ENCODE results near the gene PRSS12.
A peak's percentile ranks its signal among the peaks of the same experiment; 100 is the strongest.
"Not testable (repeated sequence)": the region's sequence is repeated elsewhere in the genome, so short reads cannot be mapped to it uniquely, and the experiment has no call there.

Gene PRSS12

DNA sequence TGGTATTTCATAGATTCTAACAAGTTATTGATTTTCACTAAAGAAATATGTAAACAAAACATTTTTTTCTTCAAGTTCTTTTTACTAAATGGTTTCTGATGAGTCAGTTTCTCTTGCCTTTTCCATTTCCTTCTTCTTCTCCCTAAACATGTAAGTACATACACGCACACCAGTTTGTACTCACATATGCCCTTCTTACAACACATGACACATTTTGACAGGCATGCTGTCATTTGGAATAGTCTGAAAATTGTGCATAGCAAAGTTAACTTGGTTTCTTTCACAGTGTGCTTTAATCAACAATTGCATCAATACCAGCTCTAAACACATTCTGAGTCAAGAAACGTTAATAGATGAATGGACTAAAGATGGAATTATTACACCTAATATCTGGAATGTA is 35.1 kb downstream of the PRSS12 start:
- ATAC-seq, result no peak

- ATAC-seq, result no peak
Observed at GRCh38 chr4:118314221-118314620, 38.6 kb downstream of the PRSS12 start.

GRCh38 chr4:118313098-118313497 is 39.7 kb downstream of the PRSS12 start:
- no peak for ATAC-seq

- ATAC-seq, result no peak
Observed at GRCh38 chr4:118308306-118309030, 44.3 kb downstream of the PRSS12 start.

DNA sequence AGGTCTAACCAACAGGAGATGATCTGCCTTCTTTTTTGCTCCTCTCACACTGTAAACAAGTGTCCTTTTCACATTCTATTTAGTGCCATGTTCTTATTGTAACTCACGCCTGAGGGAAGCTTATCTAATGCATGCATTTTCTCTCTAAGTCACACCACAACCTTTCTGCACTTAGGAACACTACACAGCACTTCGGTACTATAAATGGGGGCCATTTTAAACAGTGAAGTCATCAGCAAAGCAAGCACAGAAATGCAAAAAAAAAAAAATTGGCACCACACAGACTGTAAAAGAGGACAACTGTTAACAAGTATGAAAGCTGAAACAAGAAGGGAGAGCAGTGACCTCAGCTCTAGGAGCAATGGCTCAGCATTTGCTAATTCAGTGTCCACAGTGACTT is 45.2 kb downstream of the PRSS12 start:
- ATAC-seq, result no peak

DNA sequence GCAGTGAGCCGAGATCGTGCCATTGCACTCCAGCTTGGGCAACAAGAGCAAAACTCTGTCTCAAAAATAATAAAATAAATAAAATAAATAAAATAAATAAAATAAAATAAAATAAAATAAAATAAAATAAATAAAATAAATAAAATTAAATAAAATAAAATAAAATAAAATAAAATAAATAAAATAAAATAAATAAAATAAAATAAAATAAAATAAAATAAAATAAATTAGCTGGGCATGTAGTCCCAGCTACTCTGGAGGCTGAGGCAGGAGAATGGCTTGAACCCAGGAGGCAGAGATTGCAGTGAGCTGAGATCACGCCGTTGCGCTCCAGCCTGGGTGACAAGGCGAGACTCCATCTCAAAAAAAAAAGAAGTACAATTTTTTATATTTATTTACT is 53.2 kb downstream of the PRSS12 start:
- not testable (repeated sequence) for ATAC-seq

- ATAC-seq, result no peak
Observed at GRCh38 chr4:118296729-118297128, 56.1 kb downstream of the PRSS12 start.

DNA sequence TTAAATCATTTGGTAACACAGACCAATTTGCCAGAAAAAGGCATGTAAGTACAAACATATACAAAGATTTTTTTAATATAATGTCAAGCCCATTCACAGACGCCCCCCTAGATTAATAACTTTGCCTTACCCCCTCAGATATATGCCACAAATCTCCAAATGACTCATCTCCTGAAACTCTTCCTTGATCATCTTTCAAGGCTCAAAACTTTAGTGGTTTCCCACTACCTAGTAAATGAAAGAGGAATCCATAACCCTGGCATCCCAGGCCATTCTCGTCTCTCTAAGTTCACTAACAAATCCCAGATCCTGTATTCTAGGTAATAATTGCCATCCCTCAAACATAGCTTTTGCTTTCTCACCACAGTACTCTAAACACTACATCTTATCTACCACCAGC is 61.9 kb downstream of the PRSS12 start:
- no peak for ATAC-seq

DNA sequence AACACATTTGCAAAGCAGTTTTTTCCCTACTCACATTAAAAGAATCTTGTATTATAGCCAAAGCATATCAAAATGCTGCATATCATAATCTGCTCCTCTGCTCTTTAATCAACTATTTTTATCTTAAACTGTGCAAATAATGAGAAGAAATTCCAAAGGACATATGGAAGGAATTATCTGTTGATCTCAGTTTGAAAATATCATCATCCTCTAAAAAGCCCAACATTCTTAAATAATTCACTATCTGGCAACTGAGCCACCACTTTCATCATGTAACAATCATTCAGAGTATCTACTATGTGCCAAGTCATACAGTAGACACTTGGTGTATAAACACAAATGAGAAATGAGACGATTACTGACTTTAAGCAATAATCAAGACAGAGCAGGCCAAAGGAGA is 63.0 kb downstream of the PRSS12 start:
- ATAC-seq, result no peak

- ATAC-seq, result no peak
Observed at GRCh38 chr4:118287711-118288451, 64.9 kb downstream of the PRSS12 start.

- no peak for ATAC-seq
Observed at GRCh38 chr4:118286685-118287084, 66.1 kb downstream of the PRSS12 start.

GRCh38 chr4:118285931-118286330 is 66.9 kb downstream of the PRSS12 start:
- ATAC-seq, result no peak

DNA sequence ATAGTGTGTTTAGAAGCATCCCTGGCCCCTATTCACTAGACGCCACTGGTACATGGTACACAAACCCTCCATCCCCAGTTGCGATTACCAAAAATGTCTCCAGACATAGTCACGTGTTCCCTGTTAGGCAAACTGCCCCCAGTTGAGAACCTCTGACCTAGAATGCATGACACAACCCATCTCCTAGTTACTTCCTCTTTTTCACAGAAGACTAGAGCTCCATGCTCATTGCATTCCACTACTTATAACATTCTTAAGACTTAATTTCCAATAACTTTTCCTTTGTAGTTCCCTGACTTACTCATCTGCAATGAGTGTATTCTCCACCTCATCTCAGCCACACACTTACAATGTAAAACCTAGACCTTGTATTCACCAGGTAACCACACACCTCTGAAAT is 68.6 kb downstream of the PRSS12 start:
- ATAC-seq, result peak in 1 of 2 donors; percentile 19

DNA sequence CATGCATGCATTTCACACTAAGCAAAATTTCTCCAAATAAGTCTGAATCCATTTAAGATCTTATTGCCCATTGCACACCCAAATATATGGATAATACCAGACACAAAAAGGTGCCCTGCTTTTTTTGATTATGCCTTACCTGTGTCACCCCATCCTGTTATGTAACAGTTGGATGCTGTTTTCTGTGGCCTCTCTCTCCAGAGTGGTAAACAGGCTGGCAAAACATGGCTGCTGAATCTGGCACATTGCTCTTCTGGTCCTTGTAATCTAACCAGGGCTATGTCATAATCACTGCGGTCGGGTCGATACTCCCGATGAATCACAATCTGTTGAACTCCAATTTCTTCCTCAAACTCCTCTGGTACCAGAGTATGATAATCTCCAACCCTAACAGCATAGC is 70.1 kb downstream of the PRSS12 start:
- ATAC-seq, result no peak

DNA sequence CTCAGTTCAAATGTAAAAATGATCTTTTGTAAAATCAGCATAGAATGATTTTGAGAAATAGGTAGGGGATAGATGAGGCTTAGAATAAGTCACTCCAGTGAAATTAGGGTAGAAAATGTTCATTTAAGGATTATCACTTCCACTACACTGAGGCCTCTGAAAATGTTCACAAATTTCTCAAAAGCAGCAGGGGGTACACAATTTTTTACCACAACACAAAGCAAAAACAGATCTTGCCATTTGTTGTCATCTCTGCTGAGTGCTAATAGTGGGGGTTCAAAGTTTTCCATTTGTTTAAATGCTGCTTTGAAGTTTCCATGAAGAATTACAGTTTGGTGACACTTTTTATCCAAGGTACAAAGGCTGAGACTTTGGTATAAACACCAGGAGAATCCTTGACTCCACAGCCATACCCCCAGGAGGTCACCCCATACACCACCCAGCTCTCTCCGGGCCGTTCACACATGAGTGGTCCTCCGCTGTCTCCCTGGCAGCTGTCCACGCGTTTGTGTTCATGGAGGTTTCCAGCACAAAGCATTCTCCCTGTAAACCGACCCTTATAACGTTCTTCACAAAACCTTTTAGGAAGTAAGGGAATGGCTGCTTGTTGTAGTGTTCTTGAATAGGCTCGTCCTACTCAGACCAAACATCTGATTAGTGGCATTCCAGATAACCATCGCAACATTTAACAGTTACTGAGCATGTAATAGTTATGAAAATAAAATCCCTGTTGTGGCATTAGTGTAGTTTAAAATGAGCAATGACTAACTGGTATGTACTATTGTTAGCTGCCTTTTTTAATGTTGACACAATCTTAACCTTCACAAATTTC is 71.0 kb downstream of the PRSS12 start:
- no peak for ATAC-seq

DNA sequence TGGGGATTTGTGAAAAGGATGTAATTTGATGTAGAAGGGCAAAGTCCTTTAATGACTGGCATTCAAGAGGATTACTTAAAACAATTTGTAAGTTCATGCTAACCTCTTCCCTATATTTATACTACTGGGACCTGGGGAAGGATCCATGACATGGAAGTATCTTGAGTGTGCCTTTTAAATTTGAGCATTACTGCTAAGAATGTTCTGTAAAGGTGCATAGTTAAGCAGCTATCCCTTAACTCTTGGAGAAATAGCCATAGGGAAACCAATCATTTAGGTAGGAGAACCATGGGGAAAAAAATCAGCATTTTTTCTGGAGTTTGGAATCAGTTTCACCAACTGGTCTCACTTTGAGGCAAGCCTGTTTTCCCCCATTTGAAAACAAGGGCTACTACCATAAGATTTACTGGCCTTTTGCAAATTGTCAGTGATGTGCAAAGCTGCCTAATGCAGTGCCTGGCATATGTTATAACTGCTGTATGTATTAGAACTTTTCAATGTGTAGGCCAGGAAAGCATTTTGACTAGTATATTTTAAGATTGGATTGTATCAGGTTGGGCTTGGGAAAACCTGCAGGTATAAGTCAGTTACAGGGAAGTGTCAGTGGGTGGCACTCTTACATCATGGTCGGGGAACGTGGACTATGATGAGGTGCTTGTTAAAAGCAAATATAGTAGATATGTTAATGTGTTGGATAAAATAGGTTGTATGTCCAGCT is 72.1 kb downstream of the PRSS12 start:
- ATAC-seq, result no peak

- no peak for ATAC-seq
Observed at GRCh38 chr4:118279920-118280432, 72.8 kb downstream of the PRSS12 start.

DNA sequence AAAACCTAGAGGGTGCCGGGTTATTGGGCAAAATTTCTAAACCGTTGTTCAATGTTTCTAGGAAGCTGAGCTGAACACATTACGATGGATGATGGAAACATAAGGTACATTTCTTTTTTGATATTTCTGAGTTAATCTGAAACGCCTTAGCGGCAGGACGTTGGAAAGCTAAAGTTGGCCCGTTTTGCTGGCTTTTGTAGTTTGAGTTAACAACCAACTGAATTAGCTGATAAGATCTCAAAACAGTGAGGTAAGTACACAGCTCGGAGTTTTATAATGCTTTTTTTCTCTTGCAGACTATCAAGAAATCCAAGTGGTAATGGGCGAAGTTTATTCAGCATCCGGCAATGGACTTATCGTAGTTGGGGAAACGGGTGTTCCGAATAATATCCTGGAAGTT is 73.5 kb downstream of the PRSS12 start:
- ATAC-seq, result no peak

GRCh38 chr4:118278473-118279274 is 74.1 kb downstream of the PRSS12 start:
- peak; percentile 92 to 94 for ATAC-seq

DNA sequence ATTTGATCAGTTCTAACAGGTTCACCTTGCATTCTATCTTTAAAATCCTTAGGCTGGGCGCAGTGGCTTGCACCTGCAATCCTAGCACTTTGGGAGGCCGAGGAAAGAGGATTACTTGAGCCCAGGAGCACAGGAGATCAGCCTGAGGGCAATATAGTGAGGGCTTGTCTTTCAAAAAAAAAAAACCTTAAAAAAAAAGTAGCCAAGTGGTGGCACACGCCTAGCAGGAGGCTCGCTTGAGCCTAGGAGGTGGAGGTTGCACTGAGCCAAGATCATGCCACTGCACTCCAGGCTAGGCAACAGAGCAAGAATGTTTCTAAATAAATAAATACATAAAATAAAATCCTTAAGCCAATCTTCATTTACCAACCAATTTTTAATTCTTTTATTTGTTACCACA is 75.6 kb downstream of the PRSS12 start:
- no peak for ATAC-seq

- ATAC-seq, result no peak
Observed at GRCh38 chr4:118276580-118276979, 76.2 kb downstream of the PRSS12 start.

- ATAC-seq, result no peak
Observed at GRCh38 chr4:118273642-118274041, 79.2 kb downstream of the PRSS12 start.

Data from activated CD4-positive, CD25-positive, alpha-beta regulatory T cell treated with anti-CD3 and anti-CD28 coated beads, Interleukin-2, amount 50 U/mL, for 24 hours (primary cell).